IMR-90 (cell line): ENCODE data around the gene NFATC3. TPM values are rescaled to one million over a fixed set of nuclear protein-coding genes. Genes with fewer than 3 reads are reported as not detected.
A peak's percentile ranks its signal among the peaks of the same experiment; 100 is the strongest.

ENCODE experiments used
- ATAC-seq: fragments of 200-7000 bp; cut with Tn5 transposase; 2 replicates; pipeline ENCODE4 v1.9.1; 2020; ENCODE audit warnings: low read depth, mild to moderate bottlenecking, moderate library complexity
- BruUV-seq: library from RNA; stranded (reverse); fragments of 400-500 nt; replicated peaks from 2 replicates; lab custom pipeline; 2021; lab: Mats Ljungman, UMichigan
- CTCF ChIA-PET: fragments of 300-600 bp; formaldehyde crosslinking; extraction: SDS; loops from one replicate; lab custom pipeline; 2021; ENCODE audit warnings: antibody characterized with exemption; lab: Yijun Ruan, JAX
- POLR2A ChIA-PET: fragments of 300-600 bp; sonication (Branson Sonifier 250); formaldehyde crosslinking; loops from one replicate; lab custom pipeline; 2022; ENCODE audit warnings: antibody characterized with exemption; ENCODE audit not compliant: unreplicated experiment; lab: Charles Lee
- DNase-seq: peaks from one replicate; pipeline ENCODE4 v3.0.0; 2013
- H2AFZ ChIP-seq: replicated peaks from 2 replicates; pipeline ENCODE3; 2013; ENCODE audit warnings: low read length, mild to moderate bottlenecking; ENCODE audit not compliant: poor library complexity
- H2AK5ac ChIP-seq: 2 replicates; pipeline ENCODE4 v1.6.1; 2013; ENCODE audit warnings: low read depth, low read length, inconsistent platforms
- H2AK9ac ChIP-seq: replicated peaks from 2 replicates; pipeline ENCODE3; 2013; ENCODE audit warnings: mild to moderate bottlenecking, low read depth, low read length, moderate library complexity; ENCODE audit not compliant: poor library complexity
- H2BK120ac ChIP-seq: 2 replicates; pipeline ENCODE4 v1.6.1; 2013; ENCODE audit warnings: low read depth, low read length, inconsistent platforms
- H2BK15ac ChIP-seq: 3 replicates; pipeline ENCODE4 v1.6.1; 2013; ENCODE audit warnings: low read depth, low read length, inconsistent platforms
- H2BK20ac ChIP-seq: 2 replicates; pipeline ENCODE4 v1.6.1; 2013; ENCODE audit warnings: low read depth, mild to moderate bottlenecking, inconsistent platforms, low read length, moderate library complexity
- H2BK5ac ChIP-seq: 2 replicates; pipeline ENCODE4 v1.6.1; 2013; ENCODE audit warnings: mild to moderate bottlenecking, low read depth, low read length, inconsistent platforms; ENCODE audit not compliant: poor library complexity, severe bottlenecking
- H3K14ac ChIP-seq: replicated peaks from 2 replicates; pipeline ENCODE4 v1.6.1; 2013; ENCODE audit warnings: low read depth, low read length, inconsistent platforms
- H3K18ac ChIP-seq: 2 replicates; pipeline ENCODE4 v1.6.1; 2013; ENCODE audit warnings: low read depth, low read length, control low read depth
- H3K23ac ChIP-seq: 2 replicates; pipeline ENCODE4 v1.6.1; 2013; ENCODE audit warnings: low read depth, low read length, inconsistent platforms
- H3K27ac ChIP-seq: 2 replicates; pipeline ENCODE4 v1.5.1; 2013; ENCODE audit warnings: mild to moderate bottlenecking, control low read depth, low read length; ENCODE audit not compliant: insufficient read depth
- H3K27me3 ChIP-seq: 2 replicates; pipeline ENCODE4 v1.6.1; 2013; ENCODE audit warnings: low read length; ENCODE audit not compliant: control insufficient read depth, insufficient read depth
- H3K36me3 ChIP-seq: 2 replicates; pipeline ENCODE4 v1.6.1; 2013; ENCODE audit warnings: low read length, mixed read lengths; ENCODE audit not compliant: control insufficient read depth, insufficient read depth
- H3K4ac ChIP-seq: 2 replicates; pipeline ENCODE4 v1.6.1; 2013; ENCODE audit warnings: low read depth, low read length, inconsistent platforms
- H3K4me1 ChIP-seq: 2 replicates; pipeline ENCODE4 v1.6.1; 2013; ENCODE audit warnings: low read length, mixed read lengths; ENCODE audit not compliant: control insufficient read depth, insufficient read depth
- H3K4me2 ChIP-seq: 2 replicates; pipeline ENCODE4 v1.6.1; 2013; ENCODE audit warnings: low read depth, mild to moderate bottlenecking, control low read depth, low read length, moderate library complexity
- H3K4me3 ChIP-seq: 2 replicates; pipeline ENCODE4 v1.5.1; 2013; ENCODE audit warnings: low read depth, mild to moderate bottlenecking, control low read depth, low read length, moderate library complexity; ENCODE audit not compliant: insufficient read depth
- H3K56ac ChIP-seq: 2 replicates; pipeline ENCODE4 v1.6.1; 2013; ENCODE audit warnings: low read length, inconsistent platforms; ENCODE audit not compliant: insufficient read depth; ENCODE audit errors: extremely low read depth
- H3K79me1 ChIP-seq, 2 experiments: 2 replicates each; pipeline ENCODE4 v1.6.1; 2013; ENCODE audit warnings: low read length in 2 of 2, inconsistent platforms in 1 of 2, low read depth in 1 of 2
- H3K9ac ChIP-seq: 2 replicates; pipeline ENCODE4 v1.6.1; 2013; ENCODE audit warnings: low read depth, low read length, control low read depth
- H3K9me1 ChIP-seq: 2 replicates; pipeline ENCODE4 v1.6.1; 2013; ENCODE audit warnings: low read length, inconsistent platforms; ENCODE audit not compliant: insufficient read depth
- H3K9me3 ChIP-seq: 2 replicates; pipeline ENCODE4 v1.6.1; 2013; ENCODE audit warnings: low read length; ENCODE audit not compliant: control insufficient read depth, insufficient read depth
- H4K20me1 ChIP-seq: 2 replicates; pipeline ENCODE4 v1.6.1; 2013; ENCODE audit warnings: low read length, inconsistent platforms; ENCODE audit not compliant: insufficient read depth
- H4K5ac ChIP-seq: 2 replicates; pipeline ENCODE4 v1.6.1; 2013; ENCODE audit warnings: mild to moderate bottlenecking, low read depth, low read length, control low read depth
- H4K8ac ChIP-seq, 2 experiments: 2 replicates each; pipeline ENCODE4 v1.6.1; 2013; ENCODE audit warnings: low read depth in 2 of 2, low read length in 2 of 2, control low read depth in 1 of 2, inconsistent platforms in 1 of 2
- H4K91ac ChIP-seq: 2 replicates; pipeline ENCODE4 v1.6.1; 2013; ENCODE audit warnings: low read depth, low read length, inconsistent platforms; ENCODE audit not compliant: insufficient read depth
- BHLHE40 ChIP-seq: fragments of 150-350 bp; IDR thresholded peaks from 2 replicates; pipeline ENCODE4 v1.6.1; 2016; ENCODE audit warnings: mild to moderate bottlenecking, low read depth, low read length
- CEBPB ChIP-seq: IDR thresholded peaks from 2 replicates; pipeline ENCODE4 v1.6.1; 2012; ENCODE audit warnings: low read depth, low read length, improper control_type of control experiment
- CHD1 ChIP-seq: IDR thresholded peaks from 2 replicates; pipeline ENCODE4 v1.6.1; 2012; ENCODE audit warnings: low read depth, low read length, improper control_type of control experiment
- MAFK ChIP-seq: IDR thresholded peaks from 2 replicates; pipeline ENCODE4 v1.6.1; 2012; ENCODE audit warnings: low read depth, low read length, improper control_type of control experiment
- RCOR1 ChIP-seq: IDR thresholded peaks from 2 replicates; pipeline ENCODE4 v1.6.1; 2012; ENCODE audit warnings: mild to moderate bottlenecking, low read length, improper control_type of control experiment; ENCODE audit not compliant: insufficient replicate concordance
- USF2 ChIP-seq: fragments of 150-350 bp; IDR thresholded peaks from 2 replicates; pipeline ENCODE4 v1.6.1; 2017; ENCODE audit warnings: mild to moderate bottlenecking, antibody characterized with exemption, low read length, low read depth
- WGBS, 2 experiments: methylation state at CpG; one replicate each; pipeline versions ENCODE4 v1.1.5 to v1.1.7; 2013; ENCODE audit warnings: missing lambda C conversion rate in 2 of 2; ENCODE audit not compliant: insufficient read length in 1 of 2; ENCODE audit errors: extremely low coverage in 2 of 2; 5-methylcytosine and 5-hydroxymethylcytosine counted together
- dilution Hi-C: fragments of 300-500 bp; cut with HindIII; formaldehyde crosslinking; loops from one replicate; pipeline ENCODE4 v1.14.3; 2018; ENCODE audit warnings: low sequenced_read_pairs; ENCODE audit not compliant: unreplicated experiment
- in situ Hi-C: fragments of 300-500 bp; cut with MboI; formaldehyde crosslinking; loops from 3 replicates; pipeline ENCODE4 v1.14.3; 2019; ENCODE audit warnings: low sequenced_read_pairs, inconsistent platforms, mixed read lengths
- intact Hi-C: fragments of 100-400 bp; cut with micrococcal nuclease; formaldehyde crosslinking; loops from 2 replicates; pipeline ENCODE4 v1.10.0; 2022
- polyA plus RNA-seq, 3 experiments: library from polyadenylated mRNA; depleted of rRNA; stranded (reverse); fragments of >200 nt; gene quantifications; 2 replicates each; pipeline ENCODE4 v1.2.3, GENCODE V29; 2012; ENCODE audit warnings: low replicate concordance in 1 of 3
- total RNA-seq: library from RNA; depleted of rRNA; stranded (reverse); fragments of >200 nt; gene quantifications from 2 replicates; pipeline ENCODE4 v1.2.3, GENCODE V29; 2012

NFATC3 gene
- total and polyA plus RNA-seq, 2 of the 4 experiments (the other 2 are of a cell fraction) = 6.3 to 21.5 TPM

GRCh38 chr16:68083239-68083781 is 1.9 kb upstream of the NFATC3 start:
- H2BK5ac ChIP-seq = no peak overlapping the region
- peaks cover 24% of the 10 kb centered on the region for H3K9me1 ChIP-seq
- no peaks in the 10 kb centered on the region for H3K9me3 ChIP-seq
- peak overlapping the region; percentile 99 to 100; a peak in 2 of 4 replicates for H4K8ac ChIP-seq
- no peak overlapping the region for H3K18ac ChIP-seq
- intact Hi-C loops = loop anchor here (10.0 kb wide), 1 partner anchor 241 kb away; no protein-coding TSS in a partner anchor
- H3K9ac ChIP-seq = no peak overlapping the region
- H3K4me3 ChIP-seq = no peak overlapping the region
- peaks cover 23% of the 10 kb centered on the region for H3K4me1 ChIP-seq
- H4K91ac ChIP-seq = no peak overlapping the region
- 0 out of 3 replicates have a peak overlapping the region, but pooled peaks have one; percentile 6 for H2BK15ac ChIP-seq
- H2BK20ac ChIP-seq = no peak overlapping the region
- H2BK120ac ChIP-seq = no peak overlapping the region
- H3K4ac ChIP-seq = peak overlapping the region; percentile 57
- H3K23ac ChIP-seq = peak overlapping the region; percentile 53; the same call in 1 of the 2 replicates
- POLR2A ChIA-PET = no interaction called here
- WGBS, 2 experiments = 100% methylated on average over 1 of the region's 4 CpGs; no CpG with 5 or more reads in 1 of the 2 experiments
- TF ChIP-seq USF2 = no peak
- no peak for TF ChIP-seq CEBPB
- TF ChIP-seq BHLHE40 = no peak
- TF ChIP-seq CHD1 = no peak
- TF ChIP-seq RCOR1 = no peak
- no peak for TF ChIP-seq MAFK
- H3K4me2 ChIP-seq = no peak overlapping the region
- in situ Hi-C loops = no loop called here
- H2AFZ ChIP-seq = no peak overlapping the region
- H4K20me1 ChIP-seq = peaks cover 4% of the 10 kb centered on the region; the same call in 1 of the 2 replicates
- ATAC-seq = no peak
- peaks cover 4 to 27% of the 10 kb centered on the region in 2 experiments; a peak in 2 of 4 replicates for H3K79me1 ChIP-seq
- DNase-seq = no peak
- no peak overlapping the region for H3K27ac ChIP-seq
- H3K27me3 ChIP-seq = no peaks in the 10 kb centered on the region
- H4K5ac ChIP-seq = no peak overlapping the region
- H2AK5ac ChIP-seq = peak overlapping the region; percentile 67; the same call in 1 of the 2 replicates
- H3K56ac ChIP-seq = no peak overlapping the region
- no TSS peak for BruUV-seq
- H3K36me3 ChIP-seq = peaks cover 5% of the 10 kb centered on the region; the same call in 1 of the 2 replicates
- dilution Hi-C loops = no loop called here
- H2AK9ac ChIP-seq = peak overlapping the region; percentile 17
- CTCF ChIA-PET = interaction anchor here (0.7 to 2.6 kb wide), 2 partner anchors 18 to 50 kb away, joined by 4 to 10 read pairs; no protein-coding TSS in a partner anchor
- peak overlapping the region; percentile 70; the same call in 1 of the 2 replicates for H3K14ac ChIP-seq
